ENCODE results near the gene ONECUT2.
"Not testable (repeated sequence)": the region's sequence is repeated elsewhere in the genome, so short reads cannot be mapped to it uniquely, and the experiment has no call there.

Gene ONECUT2

GRCh38 chr18:57434536-57435494, at the start of gene ONECUT2:
Gene ONECUT2, plus strand, starts transcription at chr18:57435374. Its CDS starts 343 bp downstream, at chr18:57435717.
- H3K27ac ChIP-seq = no peak within 1 kb of the TSS
- H3K4me3 ChIP-seq = peak within 1 kb of the TSS; percentile 30 to 49 (median 43)

GRCh38 chr18:57389271-57389670, 45.9 kb upstream of the ONECUT2 start:
- no peak overlapping the region for H3K27ac ChIP-seq
- H3K4me3 ChIP-seq = no peak overlapping the region

GRCh38 chr18:57390044-57390443, 45.1 kb upstream of the ONECUT2 start:
- H3K4me3 ChIP-seq = no peak overlapping the region
- H3K27ac ChIP-seq = no peak overlapping the region

- H3K27ac ChIP-seq = not testable (repeated sequence)
Measured at GRCh38 chr18:57394749-57395148, 40.4 kb upstream of the ONECUT2 start.

GRCh38 chr18:57396831-57397230, 38.3 kb upstream of the ONECUT2 start:
- H3K4me3 ChIP-seq, H3K27ac ChIP-seq: not testable (repeated sequence)

More at GRCh38 chr18:57394749-57395148, 40.4 kb upstream of the ONECUT2 start:
- H3K4me3 ChIP-seq = not testable (repeated sequence)

GRCh38 chr18:57397440-57398132, 37.6 kb upstream of the ONECUT2 start:
- H3K4me3 ChIP-seq = no peak overlapping the region
- H3K27ac ChIP-seq = no peak overlapping the region

- Histone ChIP-seq H3K4me3 (no peak overlapping the region), H3K27ac (no peak overlapping the region)
Measured at GRCh38 chr18:57404345-57404744, 30.8 kb upstream of the ONECUT2 start.

GRCh38 chr18:57409650-57410049, 25.5 kb upstream of the ONECUT2 start:
- Histone ChIP-seq H3K27ac (no peak overlapping the region), H3K4me3 (no peak overlapping the region)

- H3K27ac ChIP-seq = no peak overlapping the region
- H3K4me3 ChIP-seq = no peak overlapping the region
Measured at GRCh38 chr18:57410749-57411148, 24.4 kb upstream of the ONECUT2 start.

- Histone ChIP-seq H3K27ac (no peak overlapping the region), H3K4me3 (no peak overlapping the region)
Measured at GRCh38 chr18:57416542-57416941, 18.6 kb upstream of the ONECUT2 start.

- Histone ChIP-seq H3K4me3 (no peak overlapping the region), H3K27ac (no peak overlapping the region)
Measured at GRCh38 chr18:57422313-57422872, 12.8 kb upstream of the ONECUT2 start.

- Histone ChIP-seq H3K27ac (no peak overlapping the region), H3K4me3 (no peak overlapping the region)
Measured at GRCh38 chr18:57423821-57424220, 11.4 kb upstream of the ONECUT2 start.

- Histone ChIP-seq H3K4me3 (no peak overlapping the region), H3K27ac (no peak overlapping the region)
Measured at GRCh38 chr18:57425096-57425495, 10.1 kb upstream of the ONECUT2 start.

- no peak overlapping the region for H3K4me3 ChIP-seq
- H3K27ac ChIP-seq = no peak overlapping the region
Measured at GRCh38 chr18:57426187-57426586, 9.0 kb upstream of the ONECUT2 start.

- Histone ChIP-seq H3K4me3 (peak overlapping the region in 3 of 7 experiments; percentile 7 to 13 (median 12)), H3K27ac (no peak overlapping the region)
Measured at GRCh38 chr18:57427429-57428201, 7.6 kb upstream of the ONECUT2 start.

- Histone ChIP-seq H3K27ac (no peak overlapping the region), H3K4me3 (no peak overlapping the region)
Measured at GRCh38 chr18:57428221-57429150, 6.7 kb upstream of the ONECUT2 start.

- H3K27ac ChIP-seq = no peak overlapping the region
- no peak overlapping the region for H3K4me3 ChIP-seq
Measured at GRCh38 chr18:57429167-57430078, 5.8 kb upstream of the ONECUT2 start.

Measured in skin epidermis (tissue), 12 donors.